Measurements from ENCODE around the gene PGS1. TPM values are rescaled to one million over a fixed set of nuclear protein-coding genes. Genes with fewer than 3 reads are reported as not detected.
"Not testable (repeated sequence)": the region's sequence is repeated elsewhere in the genome, so short reads cannot be mapped to it uniquely, and the experiment has no call there.

Gene PGS1, protein sequence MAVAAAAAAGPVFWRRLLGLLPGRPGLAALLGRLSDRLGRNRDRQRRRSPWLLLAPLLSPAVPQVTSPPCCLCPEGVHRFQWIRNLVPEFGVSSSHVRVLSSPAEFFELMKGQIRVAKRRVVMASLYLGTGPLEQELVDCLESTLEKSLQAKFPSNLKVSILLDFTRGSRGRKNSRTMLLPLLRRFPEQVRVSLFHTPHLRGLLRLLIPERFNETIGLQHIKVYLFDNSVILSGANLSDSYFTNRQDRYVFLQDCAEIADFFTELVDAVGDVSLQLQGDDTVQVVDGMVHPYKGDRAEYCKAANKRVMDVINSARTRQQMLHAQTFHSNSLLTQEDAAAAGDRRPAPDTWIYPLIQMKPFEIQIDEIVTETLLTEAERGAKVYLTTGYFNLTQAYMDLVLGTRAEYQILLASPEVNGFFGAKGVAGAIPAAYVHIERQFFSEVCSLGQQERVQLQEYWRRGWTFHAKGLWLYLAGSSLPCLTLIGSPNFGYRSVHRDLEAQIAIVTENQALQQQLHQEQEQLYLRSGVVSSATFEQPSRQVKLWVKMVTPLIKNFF
- 10 to 100 TPM; 73.3 to 75.0 TPM for total RNA-seq

DNA sequence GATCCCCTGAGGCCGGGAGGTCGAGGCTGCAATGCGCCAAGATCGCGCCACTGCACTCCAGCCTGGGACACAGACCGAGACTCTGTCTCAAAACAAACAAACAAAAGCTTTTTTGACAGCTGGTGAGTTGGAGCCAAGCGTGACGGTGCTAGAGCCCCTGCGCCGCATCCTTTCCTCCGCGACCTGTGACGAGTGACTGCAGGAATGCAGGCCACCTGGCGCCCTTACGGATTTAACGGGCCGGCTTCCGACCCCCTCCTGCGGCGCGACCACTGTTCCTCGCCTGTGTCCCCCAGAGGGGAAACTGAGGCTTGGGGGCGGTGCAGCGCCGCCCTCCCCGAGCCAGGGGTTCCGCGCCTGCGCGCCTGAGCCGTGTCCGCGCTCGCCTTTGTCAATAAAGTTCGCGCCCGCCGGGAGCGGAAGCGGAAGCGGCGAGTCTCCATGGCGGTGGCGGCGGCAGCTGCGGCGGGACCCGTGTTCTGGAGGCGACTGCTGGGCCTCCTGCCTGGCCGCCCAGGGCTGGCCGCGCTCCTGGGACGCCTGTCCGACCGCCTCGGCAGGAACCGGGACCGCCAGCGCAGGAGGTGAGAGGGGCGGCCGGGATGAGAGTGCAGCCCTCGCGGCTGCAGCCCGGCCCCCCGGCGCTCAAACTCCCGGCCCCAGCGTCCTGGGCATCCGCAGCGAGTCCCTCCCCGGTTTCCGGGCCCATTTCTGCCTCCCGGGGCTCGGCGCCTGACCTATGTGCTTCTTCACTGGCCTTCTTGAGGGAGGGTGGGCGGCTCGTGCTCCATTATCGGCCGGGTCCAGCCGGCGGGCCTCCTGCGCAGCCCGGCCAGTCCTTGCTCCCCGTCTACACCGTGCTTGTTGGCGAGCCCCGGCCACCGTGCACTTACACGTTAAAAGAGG, at the start of gene PGS1:
Gene PGS1 (plus strand): TSS at position 425 of the 906 bp plus-strand sequence. CDS start 17 bp downstream, at position 442.
- CTCF ChIA-PET = interaction anchor here (0.6 to 1.2 kb wide), 4 partner anchors 33 to 1761 kb away, joined by 3 read pairs; no protein-coding TSS in a partner anchor
- peak; percentile 9 for ATAC-seq
- peaks cover 31% of the 10 kb centered on the region for H3K36me3 Mint-ChIP-seq (ENCODE audit: low read depth)
- intact Hi-C loops (cut with DNase I, micrococcal nuclease) = loop anchor here in 1 of 2 experiments (1.0 kb wide), 1 partner anchor 18 kb away; the partner anchor contains the start of gene SOCS3
- DNase-seq = peak; percentile 91
- H3K4me3 Mint-ChIP-seq = peak within 1 kb of the TSS; percentile 88
- no peaks in the 10 kb centered on the region for H3K9me3 Mint-ChIP-seq (ENCODE audit: low read depth)
- H3K27ac Mint-ChIP-seq = peak within 1 kb of the TSS; percentile 94
- H3K27me3 Mint-ChIP-seq = no peaks in the 10 kb centered on the region
- POLR2A ChIA-PET = interaction anchor here (0.6 to 1.5 kb wide), 3 partner anchors 12 to 62 kb away, joined by 3 to 4 read pairs (median 4); no protein-coding TSS in a partner anchor
- H3K4me1 Mint-ChIP-seq = peaks cover 62% of the 10 kb centered on the region

DNA sequence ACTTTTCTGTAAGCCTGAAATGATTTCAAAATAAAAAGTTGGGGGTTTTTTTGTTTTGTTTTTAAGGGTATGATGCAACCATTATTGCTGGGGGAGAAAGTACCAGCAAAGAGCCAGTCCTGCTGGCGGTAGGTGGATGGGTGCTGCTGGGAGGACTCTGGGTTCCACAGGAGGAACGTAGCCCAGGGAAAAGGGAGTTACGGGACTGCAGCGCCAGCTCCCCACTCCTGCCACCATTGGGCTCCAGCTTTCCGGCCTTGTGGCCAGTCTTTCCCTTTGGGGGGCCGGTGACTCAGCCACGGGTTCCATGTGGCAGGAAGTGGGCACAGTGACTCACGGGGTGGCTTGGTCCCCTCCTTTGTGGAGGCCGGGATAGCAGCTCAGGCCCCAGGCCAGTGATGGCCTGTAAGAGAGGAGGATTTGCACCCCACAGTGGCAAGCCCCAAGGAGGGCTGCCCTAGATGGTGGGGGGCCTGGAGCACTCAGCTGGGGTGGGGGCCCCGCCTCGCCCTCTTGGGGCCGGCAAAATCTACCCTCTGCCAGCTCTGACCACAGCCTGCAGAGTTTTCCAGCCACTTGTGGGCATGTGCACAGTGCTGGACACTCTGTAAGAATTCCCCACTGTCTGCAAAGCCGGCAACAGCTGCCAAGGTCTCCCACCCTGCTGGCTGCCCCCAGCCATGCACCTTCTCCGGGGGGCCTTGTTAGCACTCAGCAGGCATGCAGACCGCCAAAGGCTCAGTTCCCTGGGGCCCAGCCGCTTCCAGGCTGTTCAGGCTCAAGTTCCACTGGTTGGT, 49.0 kb upstream of the PGS1 start:
- peak; percentile 36 for ATAC-seq
- Mint-ChIP-seq H3K9me3 (ENCODE audit: low read depth) (no peaks in the 10 kb centered on the region), H3K36me3 (ENCODE audit: low read depth) (no peaks in the 10 kb centered on the region), H3K27me3 (no peaks in the 10 kb centered on the region), H3K4me1 (peaks cover 35% of the 10 kb centered on the region), H3K4me3 (no peak overlapping the region), H3K27ac (peak overlapping the region; percentile 19)
- DNase-seq = peak; percentile 46
- CTCF ChIA-PET = interaction anchor here (0.6 to 1.2 kb wide), 4 partner anchors 12 to 160 kb away, joined by 3 to 6 read pairs (median 4); no protein-coding TSS in a partner anchor
- POLR2A ChIA-PET = no interaction called here
- intact Hi-C loops (cut with DNase I, micrococcal nuclease) = no loop called here

DNA sequence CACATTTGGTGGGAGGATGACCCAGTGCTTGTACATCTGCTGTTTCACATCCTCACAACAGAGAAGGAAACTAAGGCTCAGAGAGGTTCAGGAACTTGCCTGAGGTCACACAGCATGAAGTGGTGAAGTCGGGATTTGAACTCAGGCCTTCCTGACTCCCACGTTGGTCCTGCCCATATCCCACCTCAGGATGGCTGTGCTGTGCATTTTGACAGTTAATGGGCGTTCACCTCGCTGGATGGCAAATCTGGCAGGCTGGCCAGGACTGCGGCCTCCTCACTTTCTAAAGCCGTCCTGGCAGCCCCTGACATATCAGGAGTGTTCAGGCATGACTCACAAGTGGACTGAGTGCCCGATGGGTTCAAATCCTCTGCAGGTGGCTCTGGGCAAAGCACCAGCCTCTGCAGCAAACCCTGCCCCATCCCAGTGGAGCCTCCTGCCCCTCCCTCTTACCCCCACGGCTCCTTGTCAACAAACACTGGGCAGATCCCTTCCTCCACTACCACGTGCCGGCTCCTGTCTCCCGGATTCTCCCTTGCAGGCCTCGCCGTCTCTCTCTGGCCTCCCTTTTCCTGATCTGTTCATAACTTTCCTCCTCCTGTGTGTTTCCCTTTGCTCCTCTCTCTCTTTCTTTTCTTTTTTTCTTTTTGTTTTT, 47.8 kb upstream of the PGS1 start:
- intact Hi-C loops (cut with DNase I, micrococcal nuclease) = no loop called here
- H3K27ac Mint-ChIP-seq = no peak overlapping the region
- POLR2A ChIA-PET = no interaction called here
- CTCF ChIA-PET = interaction anchor here (0.6 to 0.7 kb wide), 2 partner anchors 10 to 67 kb away, joined by 3 read pairs; no protein-coding TSS in a partner anchor
- H3K36me3 Mint-ChIP-seq (ENCODE audit: low read depth) = no peaks in the 10 kb centered on the region
- ATAC-seq = no peak
- H3K4me3 Mint-ChIP-seq = no peak overlapping the region
- peaks cover 37% of the 10 kb centered on the region for H3K4me1 Mint-ChIP-seq
- H3K9me3 Mint-ChIP-seq (ENCODE audit: low read depth) = no peaks in the 10 kb centered on the region
- H3K27me3 Mint-ChIP-seq = no peaks in the 10 kb centered on the region
- DNase-seq = no peak

DNA sequence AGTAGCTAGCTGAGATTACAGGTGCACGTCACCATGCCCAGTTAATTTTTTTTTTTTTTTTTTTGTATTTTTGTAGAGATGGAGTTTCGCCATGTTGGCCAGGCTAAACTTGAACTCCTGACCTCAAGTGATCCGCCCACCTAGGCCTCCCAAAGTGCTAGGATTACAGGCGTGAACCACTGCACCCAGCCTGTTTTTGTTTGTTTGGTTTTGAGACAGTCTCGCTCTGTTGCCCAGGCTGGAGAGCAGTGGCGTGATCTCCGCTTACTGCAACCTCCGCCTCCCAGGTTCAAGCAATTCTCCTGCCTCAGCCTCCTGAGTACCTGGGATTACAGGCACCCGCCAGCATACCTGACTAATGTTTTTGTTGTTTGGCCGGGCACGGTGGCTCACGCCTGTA, 47.1 kb upstream of the PGS1 start:
- CTCF ChIA-PET = interaction anchor here (0.6 kb wide), 2 partner anchors 19 to 67 kb away, joined by 3 read pairs; no protein-coding TSS in a partner anchor
- H3K36me3 Mint-ChIP-seq (ENCODE audit: low read depth); H3K4me3 Mint-ChIP-seq; H3K27ac Mint-ChIP-seq; intact Hi-C loops (cut with DNase I, micrococcal nuclease); ATAC-seq; H3K9me3 Mint-ChIP-seq (ENCODE audit: low read depth); H3K27me3 Mint-ChIP-seq; POLR2A ChIA-PET; DNase-seq: not testable (repeated sequence)
- peaks cover 37% of the 10 kb centered on the region for H3K4me1 Mint-ChIP-seq

DNA sequence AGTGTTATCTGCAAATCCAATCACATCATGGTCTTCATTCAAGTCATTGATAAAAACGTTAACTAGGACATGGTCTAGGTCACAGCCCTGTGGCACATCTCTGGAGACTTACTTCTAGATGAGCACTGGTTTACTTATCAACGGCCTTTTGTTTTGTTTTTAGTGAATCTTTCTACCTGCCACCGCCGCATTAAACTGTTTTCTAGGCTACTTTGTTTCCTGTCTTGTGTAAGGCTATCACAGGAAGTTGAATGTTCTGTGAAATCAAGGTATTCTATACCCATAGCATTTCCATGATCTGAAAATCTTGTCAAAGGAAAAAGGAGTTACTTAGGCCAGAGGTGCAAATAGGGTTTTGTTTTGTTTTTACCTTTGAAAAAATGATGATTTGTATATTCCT, 45.5 kb upstream of the PGS1 start:
- CTCF ChIA-PET = interaction anchor here (0.7 kb wide), 1 partner anchor 28 kb away, joined by 3 read pairs; no protein-coding TSS in a partner anchor
- H3K4me1 Mint-ChIP-seq = peaks cover 41% of the 10 kb centered on the region
- POLR2A ChIA-PET = no interaction called here
- peak; percentile 49 for ATAC-seq
- H3K36me3 Mint-ChIP-seq (ENCODE audit: low read depth) = no peaks in the 10 kb centered on the region
- no peaks in the 10 kb centered on the region for H3K9me3 Mint-ChIP-seq (ENCODE audit: low read depth)
- no peak overlapping the region for H3K4me3 Mint-ChIP-seq
- no peak for DNase-seq
- intact Hi-C loops (cut with DNase I, micrococcal nuclease) = no loop called here
- H3K27ac Mint-ChIP-seq = peak overlapping the region; percentile 87
- no peaks in the 10 kb centered on the region for H3K27me3 Mint-ChIP-seq

DNA sequence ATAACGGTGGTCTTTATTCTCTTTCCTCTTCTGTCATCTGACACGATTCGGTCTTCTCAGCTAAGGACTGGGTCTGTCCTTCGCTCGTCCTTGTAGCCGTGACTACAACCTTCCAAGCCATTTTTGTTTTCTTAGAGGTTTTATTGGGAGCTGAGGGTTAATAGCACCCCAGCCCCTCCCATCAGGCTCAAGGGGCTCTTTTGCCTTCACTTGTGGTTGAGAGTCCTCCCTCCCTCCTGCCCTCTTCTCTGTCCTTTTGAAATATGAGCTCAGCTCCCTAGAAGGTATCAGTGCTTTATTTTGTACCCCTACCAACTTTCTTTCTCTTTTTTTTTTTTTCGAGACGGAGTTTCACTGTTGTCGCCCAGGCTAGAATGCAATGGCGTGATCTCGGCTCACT, 43.2 kb upstream of the PGS1 start:
- POLR2A ChIA-PET = no interaction called here
- intact Hi-C loops (cut with DNase I, micrococcal nuclease) = no loop called here
- no peak overlapping the region for H3K27ac Mint-ChIP-seq
- ATAC-seq (no peak), DNase-seq (no peak)
- CTCF ChIA-PET = interaction anchor here (0.5 to 1.4 kb wide), 6 partner anchors 20 to 1010 kb away, joined by 3 to 5 read pairs (median 4); no protein-coding TSS in a partner anchor
- H3K27me3 Mint-ChIP-seq = no peaks in the 10 kb centered on the region
- H3K9me3 Mint-ChIP-seq (ENCODE audit: low read depth) = no peaks in the 10 kb centered on the region
- no peak overlapping the region for H3K4me3 Mint-ChIP-seq
- peaks cover 44% of the 10 kb centered on the region for H3K4me1 Mint-ChIP-seq
- no peaks in the 10 kb centered on the region for H3K36me3 Mint-ChIP-seq (ENCODE audit: low read depth)

DNA sequence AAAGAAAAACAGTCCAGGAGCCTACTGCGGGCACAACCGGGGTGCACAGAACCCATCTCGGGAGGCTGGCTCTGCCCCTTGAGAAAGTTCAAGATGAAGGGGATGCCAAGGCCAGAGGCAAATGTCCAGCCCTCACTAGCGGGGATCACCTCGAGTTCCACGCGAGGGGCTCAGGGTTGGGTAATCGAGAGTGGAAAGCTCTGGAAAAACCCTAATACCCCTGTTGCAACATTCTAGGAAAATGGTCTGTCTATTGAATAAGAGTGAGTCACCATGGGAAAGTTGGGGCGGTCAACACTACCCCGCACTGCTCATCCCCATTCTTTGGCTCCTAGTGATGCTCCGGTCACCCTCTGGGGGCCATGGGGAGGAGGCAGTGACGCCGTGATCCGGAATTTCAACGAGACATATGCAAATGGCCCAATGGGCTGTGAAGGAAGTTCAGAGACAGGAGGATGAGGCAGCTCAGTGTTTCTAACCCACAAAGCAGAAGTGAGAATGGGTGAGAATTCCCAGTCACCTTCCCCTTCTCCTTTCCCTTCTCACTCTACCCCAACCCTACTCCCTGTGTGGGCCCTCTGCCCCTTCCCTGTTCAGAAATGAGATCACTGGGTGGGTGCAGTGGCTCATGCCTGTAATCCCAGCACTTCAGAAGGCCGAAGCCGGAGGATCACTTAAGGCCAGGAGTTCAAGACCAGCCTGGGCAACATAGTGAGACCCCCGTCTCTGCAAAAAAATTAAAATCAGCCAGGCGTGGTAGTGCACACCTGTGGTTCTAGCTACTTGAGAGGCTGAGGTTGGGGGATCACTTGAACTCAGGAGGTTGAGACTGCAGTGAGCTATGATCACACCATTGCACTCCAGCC, 41.0 kb upstream of the PGS1 start:
- no peaks in the 10 kb centered on the region for H3K36me3 Mint-ChIP-seq (ENCODE audit: low read depth)
- no peaks in the 10 kb centered on the region for H3K9me3 Mint-ChIP-seq (ENCODE audit: low read depth)
- H3K4me1 Mint-ChIP-seq = peaks cover 50% of the 10 kb centered on the region
- no peak for ATAC-seq
- POLR2A ChIA-PET = no interaction called here
- H3K4me3 Mint-ChIP-seq = no peak overlapping the region
- intact Hi-C loops (cut with DNase I, micrococcal nuclease) = no loop called here
- CTCF ChIA-PET = interaction anchor here (0.6 to 1.0 kb wide), 2 partner anchors 85 to 87 kb away, joined by 3 read pairs; no protein-coding TSS in a partner anchor
- H3K27me3 Mint-ChIP-seq = no peaks in the 10 kb centered on the region
- no peak for DNase-seq
- H3K27ac Mint-ChIP-seq = no peak overlapping the region

DNA sequence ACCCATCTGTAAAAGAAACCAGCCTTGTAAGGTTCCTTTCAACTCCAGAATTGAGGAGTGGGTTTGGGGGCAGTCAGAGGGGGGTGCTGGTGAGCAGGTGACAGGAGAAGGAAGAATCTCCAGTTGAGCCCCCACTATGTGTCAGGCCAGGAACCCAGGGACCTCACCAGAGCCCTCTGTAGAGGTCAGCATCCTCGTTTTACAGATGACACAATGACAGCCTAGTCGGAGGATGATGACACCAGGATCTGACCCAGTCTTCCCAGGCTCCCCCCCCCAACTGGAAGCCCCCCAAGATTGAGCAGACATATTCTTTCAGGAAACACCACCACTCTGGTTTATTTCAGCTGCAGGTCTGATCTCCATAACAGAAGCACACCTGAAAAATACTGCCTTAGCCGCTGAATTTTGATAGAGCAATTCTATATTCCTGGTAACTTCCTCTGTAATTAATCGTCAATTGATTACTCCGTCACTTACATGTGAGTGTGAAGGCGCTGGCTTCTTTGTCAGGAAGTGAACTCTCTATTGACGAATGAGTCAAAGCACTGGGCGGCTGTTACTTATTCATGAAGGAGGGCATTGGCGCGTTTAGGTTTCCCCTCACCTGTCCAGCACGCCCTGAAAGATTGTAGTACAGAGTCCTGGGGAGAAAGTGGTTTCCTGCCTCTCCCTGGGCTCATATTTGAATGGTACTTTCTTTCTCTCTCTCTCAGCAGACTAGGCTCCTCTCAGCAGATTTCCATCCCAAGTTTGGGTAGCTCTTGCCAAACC, 39.8 kb upstream of the PGS1 start:
- Mint-ChIP-seq H3K27ac (peak overlapping the region; percentile 1), H3K9me3 (ENCODE audit: low read depth) (no peaks in the 10 kb centered on the region)

More for the DNA sequence above, 39.8 kb upstream of the PGS1 start:
- Mint-ChIP-seq H3K36me3 (ENCODE audit: low read depth) (no peaks in the 10 kb centered on the region), H3K4me1 (peaks cover 52% of the 10 kb centered on the region), H3K27me3 (no peaks in the 10 kb centered on the region), H3K4me3 (no peak overlapping the region)
- ChIA-PET CTCF (interaction anchor here (0.8 to 1.6 kb wide), 2 partner anchors 23 to 29 kb away, joined by 3 to 4 read pairs; no protein-coding TSS in a partner anchor), POLR2A (no interaction called here)
- ATAC-seq (peak; percentile 16), DNase-seq (peak; percentile 48)
- intact Hi-C loops (cut with DNase I, micrococcal nuclease) = no loop called here
